RWPE2 (cell line): Measurements from ENCODE around the gene ERICH6B.
A peak's percentile ranks its signal among the peaks of the same experiment; 100 is the strongest.

Experiments
- ATAC-seq: fragments of 200-7000 bp; cut with Tn5 transposase; 3 replicates; pipeline ENCODE4 v1.9.1; 2021; ENCODE audit warnings: low read depth
- DNase-seq: peaks from one replicate; pipeline ENCODE4 v3.0.0-alpha.2; 2020; ENCODE audit warnings: low spot score
- H3K27ac ChIP-seq: fragments of 450-650 bp; 2 replicates; pipeline ENCODE4 v1.5.1; 2017; ENCODE audit warnings: mild to moderate bottlenecking; ENCODE audit not compliant: poor library complexity, severe bottlenecking
- H3K27me3 ChIP-seq: fragments of 250-450 bp; sonication (Bioruptor Pico); 2 replicates; pipeline ENCODE4 v1.5.1; 2021; ENCODE audit warnings: mild to moderate bottlenecking, moderate library complexity; ENCODE audit not compliant: insufficient read depth, poor library complexity, severe bottlenecking
- H3K36me3 ChIP-seq: fragments of 250-450 bp; sonication (Bioruptor Pico); 2 replicates; pipeline ENCODE4 v1.5.1; 2020; ENCODE audit warnings: low read depth, mild to moderate bottlenecking, moderate library complexity
- H3K4me1 ChIP-seq: fragments of 250-450 bp; sonication (Bioruptor Pico); 2 replicates; pipeline ENCODE4 v1.5.1; 2021; ENCODE audit warnings: mild to moderate bottlenecking, moderate library complexity; ENCODE audit not compliant: insufficient read depth, poor library complexity, severe bottlenecking
- H3K4me3 ChIP-seq: fragments of 250-450 bp; sonication (Bioruptor Pico); 2 replicates; pipeline ENCODE4 v1.5.1; 2021; ENCODE audit warnings: mild to moderate bottlenecking, moderate library complexity; ENCODE audit not compliant: severe bottlenecking
- H3K9me3 ChIP-seq: fragments of 250-450 bp; sonication (Bioruptor Pico); 2 replicates; pipeline ENCODE4 v1.5.1; 2021; ENCODE audit warnings: mild to moderate bottlenecking, moderate library complexity; ENCODE audit not compliant: severe bottlenecking
- CTCF ChIP-seq: fragments of 450-650 bp; IDR thresholded peaks from one replicate; pipeline ENCODE4 v1.5.1; 2017; ENCODE audit warnings: mild to moderate bottlenecking, moderate library complexity; ENCODE audit not compliant: poor library complexity, severe bottlenecking

ERICH6B gene

GRCh38 chr13:45628094-45628493 lies 12.6 kb upstream of the ERICH6B start:
- Histone ChIP-seq H3K4me3 (no peak overlapping the region), H3K9me3 (no peaks in the 10 kb centered on the region), H3K27me3 (no peaks in the 10 kb centered on the region), H3K4me1 (no peaks in the 10 kb centered on the region), H3K36me3 (no peaks in the 10 kb centered on the region), H3K27ac (no peak overlapping the region)
- DNase-seq: no peak
- no peak for ATAC-seq
- no peak for TF ChIP-seq CTCF

DNA sequence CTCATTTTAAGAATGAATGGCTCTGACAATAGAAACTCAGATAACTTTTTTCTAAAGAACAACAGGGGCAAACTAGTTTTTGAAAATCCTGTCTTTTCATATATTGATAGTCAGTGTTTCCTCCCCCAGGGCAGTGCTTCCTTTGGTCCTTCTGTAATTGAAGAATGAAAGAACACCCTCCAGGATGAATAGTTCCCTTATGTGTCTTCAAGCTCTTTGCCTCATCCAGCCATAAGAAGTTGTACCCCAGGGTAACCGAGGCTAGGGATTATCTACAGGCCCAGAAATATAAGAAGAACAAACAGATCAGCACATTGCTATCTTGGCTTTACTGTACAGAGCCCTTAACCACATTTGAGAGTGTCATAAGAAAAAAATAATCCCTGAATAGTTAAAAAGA lies 12.1 kb upstream of the ERICH6B start:
- DNase-seq (no peak), ATAC-seq (no peak)
- Histone ChIP-seq H3K36me3 (no peaks in the 10 kb centered on the region), H3K27me3 (no peaks in the 10 kb centered on the region), H3K9me3 (no peaks in the 10 kb centered on the region), H3K4me1 (no peaks in the 10 kb centered on the region), H3K27ac (no peak overlapping the region), H3K4me3 (no peak overlapping the region)
- no peak for TF ChIP-seq CTCF

GRCh38 chr13:45626731-45627374 lies 11.3 kb upstream of the ERICH6B start:
- TF ChIP-seq CTCF: no peak
- H3K4me1 ChIP-seq: no peaks in the 10 kb centered on the region
- no peaks in the 10 kb centered on the region for H3K9me3 ChIP-seq
- peaks cover 3% of the 10 kb centered on the region for H3K27me3 ChIP-seq
- H3K27ac ChIP-seq: no peak overlapping the region
- ATAC-seq (no peak), DNase-seq (no peak)
- H3K4me3 ChIP-seq: no peak overlapping the region
- H3K36me3 ChIP-seq: no peaks in the 10 kb centered on the region

- TF ChIP-seq CTCF: peak; percentile 71
- peaks cover 16% of the 10 kb centered on the region for H3K27me3 ChIP-seq
These were observed 8.1 kb upstream of the ERICH6B start for GRCh38 chr13:45623516-45624090.

GRCh38 chr13:45621950-45622349 lies 6.4 kb upstream of the ERICH6B start:
- no peak overlapping the region for H3K4me3 ChIP-seq
- no peak for DNase-seq
- no peak for ATAC-seq

More at GRCh38 chr13:45623516-45624090, 8.1 kb upstream of the ERICH6B start:
- no peaks in the 10 kb centered on the region for H3K4me1 ChIP-seq
- H3K4me3 ChIP-seq: no peak overlapping the region
- H3K36me3 ChIP-seq: no peaks in the 10 kb centered on the region
- DNase-seq: no peak
- ATAC-seq: no peak
- H3K9me3 ChIP-seq: no peaks in the 10 kb centered on the region
- H3K27ac ChIP-seq: no peak overlapping the region

More at GRCh38 chr13:45621950-45622349, 6.4 kb upstream of the ERICH6B start:
- Histone ChIP-seq H3K27me3 (peaks cover 23% of the 10 kb centered on the region), H3K36me3 (no peaks in the 10 kb centered on the region), H3K4me1 (no peaks in the 10 kb centered on the region), H3K27ac (no peak overlapping the region), H3K9me3 (no peaks in the 10 kb centered on the region)
- TF ChIP-seq CTCF: no peak
